Left hindlimb (tissue), 1 donor: ENCODE measurements around the gene AGBL4.

ENCODE experiments used
- DNase-seq: peaks from one replicate; pipeline ENCODE4 v3.0.0-alpha.2; 2018

AGBL4 gene

DNA sequence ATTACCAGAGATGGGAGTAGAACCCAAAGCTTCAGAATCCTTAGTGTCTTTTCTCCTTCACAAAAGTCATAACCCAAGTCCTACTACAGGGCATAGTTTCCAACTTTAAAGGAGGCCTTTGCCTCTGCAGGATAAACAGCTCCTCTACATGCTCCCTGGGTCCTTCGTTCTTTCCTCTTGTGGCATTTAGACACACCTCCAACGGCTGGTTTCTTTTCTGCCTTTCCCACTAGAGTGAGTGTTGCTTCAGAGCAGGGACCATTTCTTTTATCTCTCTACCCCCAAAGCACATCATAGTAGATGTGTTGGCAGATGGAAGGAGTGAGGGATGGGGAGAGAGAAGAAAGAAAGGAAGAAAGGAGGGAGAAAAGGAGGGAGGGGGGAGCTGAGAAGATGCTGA, 1407.0 kb downstream of the AGBL4 start:
- no peak for DNase-seq

DNA sequence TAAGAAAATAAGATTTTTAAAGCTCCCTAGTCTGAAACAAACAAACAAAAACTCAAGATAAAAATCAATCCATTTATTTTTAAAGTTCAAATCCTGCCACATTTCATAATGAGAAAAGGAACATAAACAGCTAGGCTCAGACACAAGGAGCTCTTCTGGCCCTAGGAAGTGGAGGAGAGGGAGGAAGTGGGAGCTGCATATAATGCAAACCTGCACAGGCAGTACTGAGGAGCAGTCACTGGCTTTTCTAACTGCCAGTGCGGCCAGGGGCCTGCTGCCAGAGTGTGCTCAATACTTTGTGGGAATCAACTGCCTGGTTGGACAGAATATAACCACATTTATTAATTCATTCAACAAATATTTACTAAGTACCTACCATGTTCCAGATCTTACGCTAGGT, 1411.9 kb downstream of the AGBL4 start:
- no peak for DNase-seq

DNA sequence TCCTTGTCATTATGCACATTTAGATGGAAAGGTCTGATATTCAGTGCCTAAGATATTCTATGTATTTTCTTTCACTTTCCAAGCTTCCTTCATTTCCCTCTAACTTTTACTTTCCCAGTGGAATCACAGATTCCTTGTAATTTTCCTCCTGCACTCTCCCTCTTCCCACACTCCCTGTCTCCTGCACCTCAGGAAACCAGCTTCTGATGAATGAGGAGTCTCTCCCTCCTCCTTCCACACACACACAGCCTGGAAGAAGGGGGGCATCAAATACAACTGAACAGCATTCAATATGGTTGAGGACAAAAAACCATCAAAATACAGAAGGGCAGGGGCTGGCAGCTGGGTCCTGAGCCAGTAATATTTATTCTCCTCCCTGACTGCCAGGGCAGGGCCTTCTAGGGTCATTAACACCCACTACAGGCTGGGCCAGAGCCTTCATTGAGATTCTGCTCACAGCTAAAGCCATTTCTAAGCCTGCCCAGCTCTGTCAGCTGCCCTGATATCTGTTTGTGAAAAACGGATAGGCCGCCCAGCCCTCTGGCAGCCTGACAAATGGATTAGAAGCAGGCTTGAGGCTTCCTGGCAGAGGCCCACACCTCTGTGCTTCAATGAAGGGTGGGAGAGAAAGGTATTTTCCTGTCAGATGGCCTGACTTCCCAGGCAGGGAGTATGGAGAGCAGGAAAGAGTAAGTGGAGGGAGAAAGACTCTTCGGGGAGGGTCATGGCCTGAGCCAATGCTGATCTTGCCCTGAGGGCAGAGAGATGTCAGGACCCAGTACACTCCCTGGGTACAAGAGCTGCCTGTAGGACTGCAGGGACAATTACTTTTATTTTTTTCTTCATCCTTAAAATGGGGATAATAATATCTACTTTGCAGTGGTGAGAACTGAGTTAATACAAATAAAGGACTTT, 1412.9 kb downstream of the AGBL4 start:
- DNase-seq = no peak

- DNase-seq = no peak
Measured at GRCh38 chr1:48608882-48609281, 1414.9 kb downstream of the AGBL4 start.

- no peak for DNase-seq
Measured at GRCh38 chr1:48603222-48603621, 1420.5 kb downstream of the AGBL4 start.

DNA sequence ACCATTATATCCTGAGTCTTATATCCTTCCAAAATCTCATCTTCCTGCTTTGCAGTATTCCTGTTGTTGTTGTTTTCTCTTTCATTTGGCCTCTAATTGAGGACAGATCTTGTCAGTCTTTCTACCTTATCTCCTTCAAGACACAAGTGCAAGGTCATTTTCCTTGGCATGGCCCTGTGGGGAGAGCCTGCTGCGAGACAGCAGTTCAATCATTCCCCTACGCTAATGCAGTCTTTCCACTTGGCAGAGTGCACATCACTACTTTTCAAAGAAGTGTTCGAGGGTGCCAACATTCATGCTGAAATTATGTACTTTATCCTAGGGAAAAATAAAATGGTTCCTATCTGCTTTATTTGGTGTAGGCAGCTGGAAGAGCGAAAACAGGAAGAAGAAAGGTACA, 1421.4 kb downstream of the AGBL4 start:
- no peak for DNase-seq

- DNase-seq = no peak
Measured at GRCh38 chr1:48600182-48600581, 1423.6 kb downstream of the AGBL4 start.

DNA sequence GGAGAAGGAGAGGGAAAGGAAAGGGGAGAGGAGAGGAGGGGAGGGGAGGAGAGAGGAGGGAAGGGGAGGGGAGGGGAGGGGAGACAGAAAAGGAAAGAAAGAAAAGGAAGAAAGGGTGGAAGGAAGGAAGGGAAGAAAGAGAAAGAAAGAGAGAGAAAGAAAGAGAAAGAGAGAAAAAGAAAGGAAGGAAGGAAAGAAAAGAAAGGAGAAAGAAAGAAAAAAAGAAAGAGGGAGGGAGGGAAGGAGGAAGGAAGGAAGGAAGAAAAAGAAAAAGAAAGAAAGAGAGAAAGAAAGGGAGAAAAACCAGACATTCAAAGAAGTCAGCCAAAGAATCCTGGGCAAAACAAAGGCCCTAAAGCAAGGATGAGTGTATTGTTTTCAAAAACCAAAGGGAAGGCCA, 1426.1 kb downstream of the AGBL4 start:
- DNase-seq = no peak

DNA sequence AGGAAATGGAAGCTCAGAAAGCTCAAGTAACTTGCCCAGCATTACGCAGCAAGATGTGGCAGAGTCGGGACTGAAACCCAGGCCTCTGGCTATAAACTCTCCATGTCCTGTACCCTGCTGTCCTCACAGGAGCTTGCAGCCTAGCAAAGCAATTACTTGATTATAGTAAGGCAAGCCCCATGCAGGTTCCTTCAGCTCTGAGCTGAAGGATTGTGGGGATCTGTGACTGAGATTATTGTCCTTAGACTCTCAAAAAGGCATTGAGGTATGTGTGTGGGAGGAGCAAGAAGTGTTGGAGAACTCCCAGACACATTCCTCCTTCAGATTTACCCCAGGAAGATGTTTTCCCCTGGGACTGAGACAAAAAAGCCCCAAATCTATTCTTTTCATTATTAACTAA, 1427.7 kb downstream of the AGBL4 start:
- no peak for DNase-seq

- no peak for DNase-seq
Measured at GRCh38 chr1:48595613-48596012, 1428.1 kb downstream of the AGBL4 start.

- DNase-seq = no peak
Measured at GRCh38 chr1:48592330-48592729, 1431.4 kb downstream of the AGBL4 start.

DNA sequence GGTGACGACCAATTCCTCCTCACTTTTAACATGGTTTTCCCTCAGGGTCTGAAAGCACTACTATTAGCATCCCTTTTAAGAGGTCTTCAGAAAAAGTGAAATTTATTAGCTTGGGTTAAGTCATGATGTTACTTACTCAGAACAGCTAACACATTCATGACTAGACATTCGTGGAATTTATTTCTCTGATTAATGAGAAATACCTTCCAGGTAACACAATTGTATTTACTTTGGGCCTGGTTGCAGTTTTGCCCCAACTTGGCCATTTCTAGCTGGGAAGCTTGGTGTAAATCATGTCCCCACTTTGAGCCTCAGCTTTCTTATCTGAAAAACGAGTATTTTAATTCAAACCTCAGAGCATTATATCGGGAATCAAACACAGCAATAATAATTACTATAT, 1432.6 kb downstream of the AGBL4 start:
- DNase-seq = no peak

- DNase-seq = no peak
Measured at GRCh38 chr1:48588061-48588460, 1435.7 kb downstream of the AGBL4 start.

DNA sequence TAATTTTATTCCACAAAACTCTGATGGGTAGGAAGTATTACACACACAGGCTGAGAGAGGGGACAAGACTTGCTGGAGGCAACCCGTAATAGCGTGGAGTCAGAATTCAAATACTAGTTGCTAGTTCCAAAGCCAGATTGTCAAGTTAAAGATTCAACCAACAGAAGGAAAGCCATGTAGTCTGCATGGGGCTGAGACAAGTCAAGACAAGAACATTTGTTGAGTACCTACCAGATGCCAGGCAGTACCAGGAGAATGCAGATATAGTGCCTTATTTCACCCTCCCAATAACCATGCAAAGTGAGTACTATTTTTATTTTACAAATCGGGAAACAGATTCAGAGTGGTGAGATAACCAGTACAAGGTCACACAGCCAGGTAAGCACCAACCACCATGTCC, 1441.3 kb downstream of the AGBL4 start:
- no peak for DNase-seq

- DNase-seq = no peak
Measured at GRCh38 chr1:48581270-48581669, 1442.5 kb downstream of the AGBL4 start.

DNA sequence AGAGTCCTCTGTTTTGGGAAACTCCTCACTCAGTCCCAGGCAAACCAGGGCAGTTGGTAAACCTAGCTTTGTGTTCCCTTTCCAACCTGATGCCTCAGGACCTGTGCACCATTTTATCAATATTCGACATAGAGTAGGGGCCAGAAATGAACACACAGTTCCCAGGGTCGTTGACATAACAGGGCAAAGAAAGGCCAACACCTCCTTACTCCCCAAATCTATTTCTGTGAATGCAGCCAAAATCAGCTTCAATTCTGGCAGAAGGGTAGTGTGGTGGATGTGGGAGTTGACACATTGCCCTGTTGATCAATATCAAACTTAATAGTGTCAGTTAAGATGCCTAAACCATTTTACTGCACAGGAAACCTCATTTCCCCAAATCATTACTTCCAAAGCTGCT, 1447.2 kb downstream of the AGBL4 start:
- DNase-seq = no peak

- DNase-seq = peak; percentile 67
Measured at GRCh38 chr1:48572646-48573258, 1451.0 kb downstream of the AGBL4 start.

DNA sequence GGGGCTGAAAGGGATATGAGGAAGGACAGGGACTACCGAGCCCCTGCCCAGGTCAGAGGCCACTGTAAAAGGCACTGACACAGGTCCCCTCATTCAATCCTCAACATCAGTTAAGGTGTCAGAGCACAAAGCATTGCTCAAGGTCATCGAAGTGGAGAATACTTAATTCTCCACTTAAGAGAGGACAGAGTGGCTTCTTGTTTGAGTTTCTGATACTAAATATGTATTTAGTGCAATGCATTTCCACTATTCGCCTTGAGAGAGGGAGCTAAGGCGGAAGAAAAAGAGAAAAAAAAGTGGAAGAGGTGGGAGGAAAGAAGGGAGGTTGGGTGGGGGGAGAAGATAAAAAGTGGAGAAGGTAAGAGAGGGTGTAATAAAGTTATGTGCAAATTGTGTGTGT, 1451.6 kb downstream of the AGBL4 start:
- no peak for DNase-seq

DNA sequence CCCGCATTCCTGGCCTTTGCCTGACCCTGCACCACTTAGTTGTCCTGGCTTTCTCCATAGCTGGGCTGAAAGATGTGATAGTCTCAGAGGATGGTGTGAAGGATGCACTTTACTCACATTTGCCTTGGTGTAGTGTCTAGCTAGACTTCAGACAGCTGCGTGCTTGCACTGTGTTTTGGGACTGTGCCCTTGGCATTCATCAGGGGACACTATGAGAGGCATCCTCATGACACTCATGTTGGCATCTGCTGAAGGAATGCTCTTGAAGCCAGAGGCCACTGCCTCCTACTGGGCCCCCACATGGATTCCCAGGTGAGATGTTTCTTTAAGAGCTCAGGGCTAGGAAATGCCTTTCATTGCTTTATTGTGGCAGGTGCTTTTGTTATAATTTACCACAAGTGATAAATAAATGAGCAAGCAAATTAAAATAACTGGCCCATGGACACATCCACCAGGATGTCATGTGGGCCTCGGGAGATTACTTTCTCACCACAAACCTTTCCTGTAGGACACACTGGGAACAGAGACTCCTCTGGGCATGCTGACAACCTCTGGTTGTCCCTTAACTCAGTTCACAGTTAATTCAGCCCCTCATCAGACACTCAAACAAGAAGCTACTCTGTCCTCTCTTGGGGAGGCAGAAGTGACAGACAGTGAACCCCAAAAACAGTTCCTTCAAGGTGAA, 1452.3 kb downstream of the AGBL4 start:
- no peak for DNase-seq

DNA sequence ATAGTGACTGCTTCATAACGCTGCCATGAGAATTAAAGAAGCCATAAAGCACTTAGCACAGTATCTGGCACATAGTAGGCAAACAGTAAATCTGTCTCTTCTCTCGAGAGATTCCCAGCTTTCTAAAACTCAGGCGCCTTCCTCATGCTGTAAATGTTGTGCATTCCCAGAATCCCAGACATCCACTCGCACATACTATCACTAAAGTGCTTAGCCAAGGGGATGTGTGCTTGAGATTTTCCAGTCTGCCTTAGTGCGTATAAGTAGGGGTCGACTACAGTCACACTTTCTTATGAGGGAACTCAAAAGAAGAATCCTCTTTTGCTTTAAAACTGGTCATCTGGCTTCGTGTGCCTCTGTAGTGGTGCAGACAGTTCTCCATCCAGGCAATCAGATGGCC, 1453.2 kb downstream of the AGBL4 start:
- DNase-seq = no peak

DNA sequence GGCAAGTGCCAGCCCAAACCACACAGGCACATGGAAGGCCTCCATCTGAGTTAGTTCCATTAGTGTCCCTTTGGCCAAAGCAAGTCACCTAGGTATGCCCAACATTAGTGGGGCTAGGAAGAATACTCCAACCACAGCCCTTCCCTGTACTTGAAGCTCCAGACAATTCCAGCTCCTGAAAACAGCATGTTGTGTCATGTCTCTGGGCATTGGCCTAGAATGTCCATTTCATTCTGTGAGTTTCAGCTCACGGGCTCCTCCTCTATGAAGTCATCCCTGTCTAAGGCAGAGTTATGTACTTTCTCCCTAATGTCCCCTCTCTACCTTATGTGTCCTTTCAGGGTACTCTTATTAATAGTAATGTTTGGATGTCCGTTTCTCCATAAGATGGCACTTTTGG, 1455.3 kb downstream of the AGBL4 start:
- DNase-seq = no peak

GRCh38 chr1:48566492-48566891, 1457.3 kb downstream of the AGBL4 start:
- DNase-seq = no peak

- no peak for DNase-seq
Measured at GRCh38 chr1:48563021-48563420, 1460.7 kb downstream of the AGBL4 start.

GRCh38 chr1:48561444-48561843, 1462.3 kb downstream of the AGBL4 start:
- no peak for DNase-seq
